H1 (cell line): ENCODE measurements around the gene ADAM30. TPM values are rescaled to one million over a fixed set of nuclear protein-coding genes. Genes with fewer than 3 reads are reported as not detected.

Experiments
- CTCF ChIA-PET: fragments of 300-600 bp; sonication (Branson Sonifier 250); formaldehyde crosslinking; loops from one replicate; lab custom pipeline; 2021; ENCODE audit not compliant: partially characterized antibody; lab: Charles Lee
- POLR2A ChIA-PET: fragments of 300-600 bp; sonication (Branson Sonifier 250); formaldehyde crosslinking; loops from one replicate; lab custom pipeline; 2021; ENCODE audit warnings: inconsistent platforms; ENCODE audit not compliant: partially characterized antibody; lab: Charles Lee
- DNase-seq, 2 experiments: peaks; one replicate each; pipeline versions ENCODE4 v3.0.0 to v3.0.0-alpha.2; 2010 to 2022; ENCODE audit warnings: low spot score in 2 of 2, low read depth in 1 of 2, mixed read lengths in 1 of 2
- FAIRE-seq: peaks from 2 replicates; lab custom pipeline; 2011; peaks lifted over from hg19 to GRCh38; lab: Jason Lieb, UNC
- H2AFZ ChIP-seq: 2 replicates; pipeline ENCODE4 v1.8.1; 2012; ENCODE audit warnings: low read length, inconsistent platforms
- H2AK5ac ChIP-seq: 2 replicates; pipeline ENCODE4 v1.6.1; 2013; ENCODE audit warnings: low read depth, low read length
- H2BK120ac ChIP-seq: replicated peaks from 2 replicates; pipeline ENCODE3; 2013; ENCODE audit warnings: low read depth, low read length, inconsistent platforms
- H2BK12ac ChIP-seq: 2 replicates; pipeline ENCODE4 v1.6.1; 2013; ENCODE audit warnings: low read depth, low read length
- H2BK15ac ChIP-seq: 2 replicates; pipeline ENCODE4 v1.6.1; 2013; ENCODE audit warnings: low read length
- H2BK20ac ChIP-seq: 2 replicates; pipeline ENCODE4 v1.6.1; 2013; ENCODE audit warnings: low read length
- H2BK5ac ChIP-seq: 2 replicates; pipeline ENCODE4 v1.6.1; 2013; ENCODE audit warnings: low read depth, low read length
- H3K14ac ChIP-seq: 2 replicates; pipeline ENCODE4 v1.6.1; 2013; ENCODE audit warnings: inconsistent platforms; ENCODE audit not compliant: insufficient read length
- H3K18ac ChIP-seq: 2 replicates; pipeline ENCODE4 v1.6.1; 2013; ENCODE audit warnings: low read length; ENCODE audit errors: extremely low read depth
- H3K23ac ChIP-seq: 2 replicates; pipeline ENCODE4 v1.6.1; 2013; ENCODE audit warnings: inconsistent platforms; ENCODE audit not compliant: insufficient read length
- H3K23me2 ChIP-seq: 2 replicates; pipeline ENCODE4 v1.6.1; 2013; ENCODE audit warnings: low read depth, low read length
- H3K27ac ChIP-seq: 2 replicates; pipeline ENCODE4 v1.6.1; 2011; ENCODE audit warnings: low read depth, low read length, inconsistent platforms
- H3K27me3 ChIP-seq, 4 experiments: replicated peaks in 1 of 4; 1 replicate in 1 of 4; 2 replicates in 3 of 4; pipeline versions ENCODE4 v1.6.1 to v1.8.1; 2011 to 2013; ENCODE audit warnings: low read length in 3 of 4, mild to moderate bottlenecking in 3 of 4, inconsistent platforms in 2 of 4, mixed read lengths in 2 of 4, moderate library complexity in 1 of 4; ENCODE audit not compliant: control insufficient read depth in 3 of 4, insufficient read depth in 3 of 4; ENCODE audit errors: extremely low read depth in 1 of 4
- H3K36me3 ChIP-seq, 4 experiments: 2 replicates each; pipeline versions ENCODE4 v1.6.1 to v1.8.1; 2011 to 2013; ENCODE audit warnings: mild to moderate bottlenecking in 4 of 4, low read length in 3 of 4, moderate library complexity in 2 of 4, control low read depth in 1 of 4, inconsistent platforms in 1 of 4; ENCODE audit not compliant: insufficient read depth in 4 of 4, control insufficient read depth in 2 of 4
- H3K4ac ChIP-seq: replicated peaks from 2 replicates; pipeline ENCODE3; 2013; ENCODE audit warnings: low read length, low read depth, mixed read lengths, inconsistent platforms; ENCODE audit not compliant: insufficient read length
- H3K4me1 ChIP-seq, 4 experiments: replicated peaks in 1 of 4; 1 replicate in 1 of 4; 2 replicates in 3 of 4; pipeline versions ENCODE4 v1.6.1 to v1.8.1; 2011 to 2013; ENCODE audit warnings: low read length in 3 of 4, inconsistent platforms in 2 of 4, mixed read lengths in 1 of 4; ENCODE audit not compliant: insufficient read depth in 4 of 4, control insufficient read depth in 3 of 4
- H3K4me2 ChIP-seq, 2 experiments: 2 replicates each; pipeline versions ENCODE4 v1.6.1 to v1.8.1; 2011 to 2013; ENCODE audit warnings: low read depth in 2 of 2, low read length in 2 of 2, control low read depth in 1 of 2, inconsistent platforms in 1 of 2, mild to moderate bottlenecking in 1 of 2; ENCODE audit not compliant: insufficient read depth in 1 of 2
- H3K4me3 ChIP-seq, 4 experiments: fragments of 200-600, 300-600 bp in 1 of 4; sonication (generic), shearing (Covaris generic), sonication (Bioruptor Twin) in 1 of 4; 2 replicates each; pipeline versions ENCODE4 v1.5.1 to v1.8.1; 2011 to 2016; ENCODE audit warnings: low read length in 4 of 4, low read depth in 3 of 4, control low read depth in 2 of 4, inconsistent platforms in 2 of 4, mild to moderate bottlenecking in 2 of 4, mixed read lengths in 1 of 4, moderate library complexity in 1 of 4; ENCODE audit not compliant: insufficient read depth in 2 of 4; ENCODE audit errors: extremely low read depth in 1 of 4
- H3K56ac ChIP-seq: replicated peaks from 2 replicates; pipeline ENCODE3; 2013; ENCODE audit warnings: low read depth, mild to moderate bottlenecking, mixed read lengths, low read length, inconsistent platforms; ENCODE audit not compliant: insufficient read length
- H3K79me1 ChIP-seq: 2 replicates; pipeline ENCODE4 v1.6.1; 2013; ENCODE audit warnings: low read depth, low read length, control low read depth
- H3K79me2 ChIP-seq, 2 experiments: 2 replicates each; pipeline versions ENCODE4 v1.6.1 to v1.8.1; 2012 to 2013; ENCODE audit warnings: low read length in 2 of 2, mild to moderate bottlenecking in 2 of 2, inconsistent platforms in 1 of 2; ENCODE audit not compliant: insufficient read depth in 2 of 2, control insufficient read depth in 1 of 2
- H3K9ac ChIP-seq, 4 experiments: replicated peaks in 1 of 4; 1 replicate in 1 of 4; 2 replicates in 3 of 4; pipeline versions ENCODE4 v1.6.1 to v1.8.1; 2011 to 2013; ENCODE audit warnings: low read depth in 3 of 4, low read length in 3 of 4, control low read depth in 2 of 4, mild to moderate bottlenecking in 2 of 4, moderate library complexity in 2 of 4, inconsistent platforms in 1 of 4; ENCODE audit errors: extremely low read depth in 1 of 4
- H3K9me3 ChIP-seq, 2 experiments: 2 replicates each; pipeline versions ENCODE4 v1.6.1 to v1.8.1; 2012 to 2013; ENCODE audit warnings: mild to moderate bottlenecking in 2 of 2, moderate library complexity in 2 of 2, control low read depth in 1 of 2, inconsistent platforms in 1 of 2, low read depth in 1 of 2, low read length in 1 of 2, mixed read lengths in 1 of 2; ENCODE audit not compliant: insufficient read depth in 2 of 2
- H4K20me1 ChIP-seq, 2 experiments: replicated peaks in 1 of 2; 2 replicates each; pipeline versions ENCODE3 to v1.8.1; 2011 to 2013; ENCODE audit warnings: inconsistent platforms in 2 of 2, low read length in 2 of 2, mild to moderate bottlenecking in 1 of 2; ENCODE audit not compliant: insufficient read depth in 2 of 2, control insufficient read depth in 1 of 2
- H4K5ac ChIP-seq: 2 replicates; pipeline ENCODE4 v1.6.1; 2013; ENCODE audit warnings: low read length, low read depth, mixed read lengths, inconsistent platforms; ENCODE audit not compliant: insufficient read length
- H4K8ac ChIP-seq: 2 replicates; pipeline ENCODE4 v1.8.0; 2013; ENCODE audit warnings: mild to moderate bottlenecking, moderate library complexity, low read length, inconsistent platforms; ENCODE audit not compliant: insufficient read depth; ENCODE audit errors: extremely low read depth
- H4K91ac ChIP-seq: replicated peaks from 2 replicates; pipeline ENCODE3; 2013; ENCODE audit warnings: low read length, mixed read lengths, inconsistent platforms; ENCODE audit not compliant: insufficient read length
- CBX5 ChIP-seq: fragments of 300-800, 300-1000 bp; sonication (generic); IDR thresholded peaks from 2 replicates; pipeline ENCODE4 v1.7.1; 2016; ENCODE audit warnings: antibody characterized with exemption, low read length, low read depth
- CEBPB ChIP-seq: IDR thresholded peaks from 2 replicates; pipeline ENCODE4 v1.6.1; 2012; ENCODE audit warnings: low read depth, low read length
- CHD2 ChIP-seq: IDR thresholded peaks from 2 replicates; pipeline ENCODE4 v1.6.1; 2012; ENCODE audit warnings: low read length, improper control_type of control experiment
- E2F6 ChIP-seq: IDR thresholded peaks from 2 replicates; pipeline ENCODE4 v1.6.1; 2012; ENCODE audit warnings: inconsistent platforms
- FOSL1 ChIP-seq: IDR thresholded peaks from 2 replicates; pipeline ENCODE4 v1.6.1; 2011; ENCODE audit warnings: mild to moderate bottlenecking, low read depth, low read length, moderate library complexity; ENCODE audit not compliant: insufficient read depth
- PHF8 ChIP-seq: fragments of 200-600 bp; sonication (generic); conservative IDR thresholded peaks from 2 replicates; pipeline ENCODE4 v1.7.1; 2012; ENCODE audit warnings: low read depth, mild to moderate bottlenecking, inconsistent platforms, low read length, moderate library complexity
- POLR2A ChIP-seq, 2 experiments: IDR thresholded peaks; 1 replicate in 1 of 2; 2 replicates in 1 of 2; pipeline ENCODE4 v1.6.1; 2011; ENCODE audit warnings: low read depth in 2 of 2, low read length in 2 of 2, mild to moderate bottlenecking in 2 of 2; ENCODE audit errors: control extremely low read depth in 1 of 2
- RNF2 ChIP-seq: fragments of 200-900, 300-1000 bp; sonication (generic); IDR thresholded peaks from 2 replicates; pipeline ENCODE4 v1.7.1; 2016; ENCODE audit warnings: borderline replicate concordance, low read depth, mild to moderate bottlenecking, antibody characterized with exemption, low read length; ENCODE audit not compliant: poor library complexity, severe bottlenecking; ENCODE audit errors: missing control alignments
- RXRA ChIP-seq: IDR thresholded peaks from 2 replicates; pipeline ENCODE4 v1.6.1; 2011; ENCODE audit warnings: low read depth, mild to moderate bottlenecking, low read length, moderate library complexity; ENCODE audit not compliant: insufficient read depth
- SAP30 ChIP-seq: fragments of 300-600 bp; sonication (generic); IDR thresholded peaks from 2 replicates; pipeline ENCODE4 v1.7.1; 2012; ENCODE audit warnings: low read length, moderate library complexity, mild to moderate bottlenecking, inconsistent platforms; ENCODE audit not compliant: insufficient read depth, insufficient replicate concordance
- SRF ChIP-seq: IDR thresholded peaks from 2 replicates; pipeline ENCODE4 v1.6.1; 2011; ENCODE audit warnings: mild to moderate bottlenecking, low read depth, low read length, moderate library complexity
- TEAD4 ChIP-seq: IDR thresholded peaks from 2 replicates; pipeline ENCODE4 v1.6.1; 2012; ENCODE audit warnings: low read depth, low read length, inconsistent platforms, mixed read lengths
- WGBS, 2 experiments: shearing (Covaris generic) in 1 of 2; methylation state at CpG; one replicate each; pipeline versions ENCODE4 v1.1.6 to v1.1.7; 2013 to 2015; ENCODE audit warnings: low lambda C conversion rate in 2 of 2, mixed read lengths in 2 of 2, inconsistent platforms in 1 of 2, low coverage in 1 of 2, missing lambda C conversion rate in 1 of 2; ENCODE audit not compliant: insufficient replicate concordance in 2 of 2, insufficient coverage in 1 of 2, insufficient read length in 1 of 2; ENCODE audit errors: extremely low coverage in 1 of 2, missing lambda C conversion rate in 1 of 2; 5-methylcytosine and 5-hydroxymethylcytosine counted together
- polyA plus RNA-seq, 7 experiments: library from polyadenylated mRNA; depleted of rRNA in 3 of 7; stranded (reverse) in 5 of 7; unstranded in 2 of 7; fragments of >200 nt in 5 of 7; fragments of 200-250 nt in 2 of 7; gene quantifications; 1 replicate in 5 of 7; 2 replicates in 1 of 7; 4 replicates in 1 of 7; pipeline versions ENCODE4 v1.2.1 to v1.2.3, GENCODE V29; 2011 to 2013; ENCODE audit warnings: missing spikeins in 2 of 7, mixed read lengths in 2 of 7
- total RNA-seq: library from RNA; stranded (reverse); fragmentation: NEBNext Ultra II Directional; extraction: Animal tissue kit (Norgen Biotek cat#: 25700); gene quantifications from 2 replicates; pipeline ENCODE4 v1.2.1, GENCODE V29; 2021

ADAM30 gene
- total and polyA plus RNA-seq, 2 of the 8 experiments (the other 6 are each of a cell fraction or from before 2014, with no cell fraction given), result not detected

- H3K79me1 ChIP-seq, result no peaks in the 10 kb centered on the region
- no peak overlapping the region for H3K4me3 ChIP-seq
- H2BK20ac ChIP-seq, result no peak overlapping the region
- H3K27ac ChIP-seq, result no peak overlapping the region
- no peaks in the 10 kb centered on the region for H3K4me1 ChIP-seq
- no peak overlapping the region for H3K9ac ChIP-seq
- no peaks in the 10 kb centered on the region for H3K36me3 ChIP-seq
- no peak overlapping the region for H2BK15ac ChIP-seq
- no peak overlapping the region for H2AK5ac ChIP-seq
- WGBS, 2 experiments, result 76% methylated on average over 2 of the region's 2 CpGs; no CpG with 5 or more reads in 1 of the 2 experiments
- no peaks in the 10 kb centered on the region for H4K20me1 ChIP-seq
- no peak overlapping the region for H4K8ac ChIP-seq
- no peak overlapping the region for H2BK5ac ChIP-seq
- H2BK120ac ChIP-seq, result no peak overlapping the region
- no peak overlapping the region for H3K56ac ChIP-seq
- H3K23me2 ChIP-seq, result no peaks in the 10 kb centered on the region
- H2AFZ ChIP-seq, result no peak overlapping the region
- ChIA-PET POLR2A (no interaction called here), CTCF (interaction anchor here (0.7 to 4.6 kb wide), 5 partner anchors 12 to 28 kb away, joined by 3 to 41 read pairs (median 3); no protein-coding TSS in a partner anchor)
- H3K79me2 ChIP-seq, result no peaks in the 10 kb centered on the region
- DNase-seq, result no peak
- H3K4ac ChIP-seq, result no peak overlapping the region
- H4K91ac ChIP-seq, result no peak overlapping the region
- no peaks in the 10 kb centered on the region for H3K27me3 ChIP-seq
- FAIRE-seq, result no peak
- no peak overlapping the region for H3K4me2 ChIP-seq
- H3K14ac ChIP-seq, result no peak overlapping the region
- H4K5ac ChIP-seq, result no peak overlapping the region
- no peak overlapping the region for H3K18ac ChIP-seq
- no peak overlapping the region for H3K23ac ChIP-seq
- H2BK12ac ChIP-seq, result no peak overlapping the region
- H3K9me3 ChIP-seq, result no peaks in the 10 kb centered on the region
- TF ChIP-seq SRF, result no peak
- TF ChIP-seq RXRA, result no peak
- no peak for TF ChIP-seq PHF8
- TF ChIP-seq SAP30, result no peak
- no peak for TF ChIP-seq CHD2
- no peak for TF ChIP-seq CBX5
- TF ChIP-seq TEAD4, result no peak
- no peak for TF ChIP-seq E2F6
- no peak for TF ChIP-seq RNF2
- no peak for TF ChIP-seq FOSL1
- no peak for TF ChIP-seq CEBPB
- no peak for TF ChIP-seq POLR2A (IDR thresholded peaks at IDR 0.05; ENCODE audit: control extremely low read depth in 1 of 2, low read depth in 2 of 2, low read length in 2 of 2)
Measured at GRCh38 chr1:119858126-119858525, 38.2 kb downstream of the ADAM30 start.
